Glomerular visceral epithelial cell (primary cell): Measurements from ENCODE around the gene CEP135.
"Not testable (repeated sequence)": the region's sequence is repeated elsewhere in the genome, so short reads cannot be mapped to it uniquely, and the experiment has no call there.

Experiments
- DNase-seq: peaks from one replicate; pipeline ENCODE4 v3.0.0-alpha.2; 2016; ENCODE audit errors: extremely low spot score

CEP135 gene, protein sequence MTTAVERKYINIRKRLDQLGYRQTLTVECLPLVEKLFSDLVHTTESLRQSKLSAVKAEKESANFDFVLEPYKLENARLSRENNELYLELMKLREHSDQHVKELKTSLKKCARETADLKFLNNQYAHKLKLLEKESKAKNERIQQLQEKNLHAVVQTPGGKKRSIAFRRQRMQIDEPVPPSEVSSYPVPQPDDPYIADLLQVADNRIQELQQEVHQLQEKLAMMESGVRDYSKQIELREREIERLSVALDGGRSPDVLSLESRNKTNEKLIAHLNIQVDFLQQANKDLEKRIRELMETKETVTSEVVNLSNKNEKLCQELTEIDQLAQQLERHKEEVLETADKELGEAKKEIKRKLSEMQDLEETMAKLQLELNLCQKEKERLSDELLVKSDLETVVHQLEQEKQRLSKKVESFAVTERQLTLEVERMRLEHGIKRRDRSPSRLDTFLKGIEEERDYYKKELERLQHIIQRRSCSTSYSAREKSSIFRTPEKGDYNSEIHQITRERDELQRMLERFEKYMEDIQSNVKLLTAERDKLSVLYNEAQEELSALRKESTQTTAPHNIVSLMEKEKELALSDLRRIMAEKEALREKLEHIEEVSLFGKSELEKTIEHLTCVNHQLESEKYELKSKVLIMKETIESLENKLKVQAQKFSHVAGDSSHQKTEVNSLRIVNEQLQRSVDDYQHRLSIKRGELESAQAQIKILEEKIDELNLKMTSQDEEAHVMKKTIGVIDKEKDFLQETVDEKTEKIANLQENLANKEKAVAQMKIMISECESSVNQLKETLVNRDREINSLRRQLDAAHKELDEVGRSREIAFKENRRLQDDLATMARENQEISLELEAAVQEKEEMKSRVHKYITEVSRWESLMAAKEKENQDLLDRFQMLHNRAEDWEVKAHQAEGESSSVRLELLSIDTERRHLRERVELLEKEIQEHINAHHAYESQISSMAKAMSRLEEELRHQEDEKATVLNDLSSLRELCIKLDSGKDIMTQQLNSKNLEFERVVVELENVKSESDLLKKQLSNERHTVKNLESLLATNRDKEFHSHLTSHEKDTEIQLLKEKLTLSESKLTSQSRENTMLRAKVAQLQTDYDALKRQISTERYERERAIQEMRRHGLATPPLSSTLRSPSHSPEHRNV

DNA sequence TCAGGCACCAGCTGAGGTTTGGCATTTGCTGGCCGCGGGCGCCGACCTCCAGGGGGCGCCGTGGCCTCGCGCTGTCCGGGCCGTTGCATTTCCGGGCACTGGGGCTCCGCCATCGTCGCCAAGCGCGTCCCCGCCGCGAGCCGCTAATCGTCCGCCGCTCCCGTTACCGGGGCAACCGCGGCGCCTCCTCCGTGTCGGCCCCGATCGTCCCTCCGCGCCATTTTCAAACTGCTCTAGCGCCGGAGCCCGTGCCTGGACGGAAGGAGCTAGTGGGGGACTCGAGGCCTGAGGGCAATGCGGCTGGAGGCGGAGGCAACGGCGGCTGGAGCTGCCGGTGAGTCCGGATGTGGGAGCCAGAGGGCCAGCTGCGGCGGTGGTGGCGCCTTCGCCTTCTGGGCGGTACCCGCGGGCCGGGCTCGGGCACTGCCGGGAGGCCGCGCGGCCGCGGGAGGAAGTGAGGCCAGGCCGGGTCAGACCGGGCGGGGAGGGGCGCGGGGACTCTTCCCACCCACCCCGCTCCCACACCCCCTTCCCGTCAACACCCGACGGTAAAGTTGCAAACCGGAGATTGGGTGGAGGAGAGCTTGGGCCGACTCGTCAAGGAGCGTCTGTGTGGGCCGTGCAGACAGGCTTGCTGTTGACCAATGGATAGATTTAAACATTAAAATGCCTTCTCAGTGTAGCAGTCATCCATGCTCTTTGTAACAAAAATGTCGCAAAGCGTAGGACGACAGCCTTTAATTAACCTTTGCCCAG, at the start of gene CEP135:
Gene CEP135 (plus strand): TSS at position 220 of the 756 bp plus-strand sequence. CDS start 3,186 bp downstream, outside the sequence.
- peak; percentile 93 for DNase-seq

DNA sequence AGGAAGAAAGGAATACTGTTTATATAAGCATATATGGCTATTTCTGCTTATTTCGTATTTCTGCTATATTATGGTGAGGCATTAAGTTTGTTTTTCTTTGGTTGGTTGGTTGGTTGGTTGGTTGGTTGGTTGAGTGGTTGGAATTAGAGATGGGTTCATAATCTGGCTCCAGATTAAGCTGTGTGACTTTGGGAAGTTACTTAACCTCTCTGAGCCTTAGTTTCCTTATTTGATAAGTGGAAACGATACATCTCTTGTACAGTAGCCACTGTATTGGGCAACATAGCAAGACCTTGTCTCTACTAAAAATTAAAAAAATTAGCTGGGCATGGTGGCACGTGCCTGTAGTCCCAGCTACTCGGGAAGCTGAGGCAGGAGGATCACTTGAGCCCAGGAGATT, 46.1 kb upstream of the CEP135 start:
- no peak for DNase-seq

DNA sequence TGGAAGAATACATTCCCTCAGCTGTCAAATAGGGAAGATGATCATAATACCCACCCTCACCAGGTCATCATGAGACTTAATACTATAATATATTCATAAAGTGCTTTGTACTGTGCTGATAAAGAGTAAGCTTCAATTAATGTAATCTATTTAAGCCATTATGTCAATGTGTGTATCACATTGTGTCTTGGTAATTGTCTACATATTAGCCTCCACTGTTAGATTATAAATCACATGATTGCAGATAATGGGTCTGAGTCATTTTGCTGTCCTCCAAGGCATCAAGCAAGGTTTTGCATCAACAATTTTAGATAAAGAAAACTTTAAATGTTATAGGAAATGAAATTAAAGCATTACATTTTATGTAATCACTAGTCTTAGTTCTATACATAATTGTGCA, 45.2 kb upstream of the CEP135 start:
- DNase-seq, result no peak

DNA sequence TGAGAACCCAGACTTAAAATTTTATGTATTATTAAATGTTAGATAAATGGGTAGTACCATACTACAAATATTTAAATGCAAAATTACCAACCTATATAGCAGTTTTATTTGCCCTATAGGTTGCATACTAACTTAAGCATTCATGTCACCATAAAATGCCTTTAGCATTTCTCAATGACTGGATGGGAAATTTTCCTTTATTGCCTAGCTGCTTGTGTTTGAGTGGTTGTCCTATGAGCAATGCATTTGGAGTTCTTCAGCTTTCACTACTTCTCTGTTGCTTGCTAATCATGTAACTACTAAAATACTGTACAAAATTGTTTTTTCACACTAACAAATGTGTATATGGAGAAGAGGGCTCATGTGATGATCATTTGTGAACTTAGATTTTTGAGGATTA, 44.2 kb upstream of the CEP135 start:
- no peak for DNase-seq

DNA sequence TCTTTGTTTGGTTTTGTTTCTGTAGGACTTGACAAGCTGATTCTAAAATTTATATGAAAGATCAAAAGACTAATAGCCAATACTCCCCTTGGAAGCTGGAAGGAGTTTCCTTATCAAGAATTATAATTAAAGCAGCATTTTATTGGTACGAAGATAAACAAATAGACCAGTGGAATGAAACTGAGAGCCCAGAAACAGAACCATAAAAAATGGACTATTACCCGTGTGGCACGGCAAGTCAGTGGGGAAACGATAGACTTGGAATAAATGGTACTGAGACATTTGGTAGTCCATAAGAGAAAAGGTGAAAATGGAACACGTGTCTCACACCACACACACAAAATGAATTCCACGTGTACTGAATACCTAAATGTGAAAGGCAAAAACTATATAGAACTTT, 42.4 kb upstream of the CEP135 start:
- no peak for DNase-seq

DNA sequence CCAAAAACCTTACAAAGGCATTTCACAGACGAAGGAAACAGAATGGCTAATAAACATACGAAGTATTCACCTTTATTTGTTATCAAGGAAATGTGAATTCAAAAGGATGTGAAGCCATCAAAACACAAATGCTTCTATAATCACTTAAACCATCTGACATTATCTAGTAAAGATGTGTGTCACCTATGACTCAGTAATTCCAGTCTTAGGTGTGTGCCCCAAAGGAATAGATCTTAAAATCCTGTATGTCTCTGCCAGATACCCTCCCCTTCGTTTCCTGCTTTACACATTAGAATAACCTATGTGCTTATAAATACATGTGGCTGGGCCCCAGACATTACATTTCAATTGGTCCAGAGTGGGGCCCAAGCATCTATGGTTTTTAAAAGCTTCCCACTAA, 41.8 kb upstream of the CEP135 start:
- no peak for DNase-seq

DNA sequence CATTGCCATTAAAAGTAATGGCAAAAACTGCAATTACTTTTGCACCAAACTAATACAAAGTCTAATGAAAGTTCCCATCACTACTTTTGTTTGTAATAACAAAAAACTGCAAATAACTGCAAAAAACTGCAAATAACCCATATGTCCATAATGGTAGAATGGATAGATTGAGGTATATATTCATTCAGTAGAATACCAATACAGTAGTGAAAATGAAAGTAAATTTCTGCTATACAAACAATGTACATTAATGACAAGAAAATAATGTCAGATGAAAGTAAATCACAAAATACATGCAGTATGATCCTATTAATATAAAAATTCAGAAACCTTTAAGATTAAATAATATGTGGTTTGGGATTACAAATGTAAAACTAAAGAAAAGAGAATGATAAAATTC, 41.3 kb upstream of the CEP135 start:
- DNase-seq, result no peak

DNA sequence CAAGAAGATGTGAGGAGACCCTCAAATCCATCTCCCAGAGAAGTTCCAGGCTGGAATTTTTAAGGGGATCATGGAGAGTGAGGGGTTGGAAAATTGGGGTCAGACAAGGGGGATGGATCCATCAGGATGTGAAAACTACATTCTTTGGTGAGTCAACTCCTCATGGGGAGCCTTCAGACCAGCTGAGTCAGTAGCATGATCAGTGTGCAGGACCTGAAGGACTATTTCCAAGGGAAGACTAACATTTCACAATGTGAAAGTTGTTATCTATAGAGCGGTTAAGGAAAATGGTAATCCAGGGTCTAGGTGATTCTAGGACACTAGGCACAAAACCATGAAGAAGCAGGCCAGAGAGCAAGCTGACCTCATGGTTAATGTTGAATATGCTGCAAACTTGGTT, 38.6 kb upstream of the CEP135 start:
- no peak for DNase-seq

DNA sequence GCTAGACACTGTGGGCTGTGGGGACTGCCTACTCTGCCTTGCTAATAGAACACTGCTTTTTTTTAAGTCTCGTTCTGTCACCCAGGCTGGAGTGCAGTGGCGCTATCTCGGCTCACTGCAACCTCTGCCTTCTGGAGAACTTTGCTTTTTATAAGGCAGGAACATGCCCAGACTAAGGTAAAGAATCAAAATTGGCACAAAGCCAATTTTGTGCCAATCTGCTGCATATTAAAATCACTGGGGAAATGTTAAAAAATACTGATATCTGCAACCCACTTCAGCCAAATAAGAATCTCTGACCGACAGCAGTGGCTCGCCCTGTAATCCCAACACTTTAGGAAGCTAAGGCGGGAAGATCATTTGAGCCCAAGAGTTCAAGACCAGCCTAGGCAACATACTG, 36.5 kb upstream of the CEP135 start:
- DNase-seq, result no peak

DNA sequence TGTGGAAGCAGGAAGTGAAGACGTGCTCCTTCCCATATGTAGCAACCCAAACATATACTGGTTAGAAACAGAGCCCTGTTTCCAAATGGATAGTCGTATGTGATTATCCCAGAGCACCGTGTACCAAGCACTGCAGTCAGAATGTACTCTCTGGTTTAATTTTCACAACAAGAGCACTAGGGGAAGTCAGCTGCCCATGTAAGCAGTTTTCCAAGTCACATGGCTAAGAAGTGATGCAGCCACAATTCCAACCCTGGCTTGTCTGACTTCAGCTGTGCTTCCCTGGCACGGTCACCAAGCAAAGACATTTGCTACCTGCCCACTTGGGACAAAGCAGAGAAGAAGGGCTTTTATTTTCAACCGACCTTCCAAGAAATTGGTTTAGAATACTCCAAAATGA, 28.2 kb upstream of the CEP135 start:
- no peak for DNase-seq

DNA sequence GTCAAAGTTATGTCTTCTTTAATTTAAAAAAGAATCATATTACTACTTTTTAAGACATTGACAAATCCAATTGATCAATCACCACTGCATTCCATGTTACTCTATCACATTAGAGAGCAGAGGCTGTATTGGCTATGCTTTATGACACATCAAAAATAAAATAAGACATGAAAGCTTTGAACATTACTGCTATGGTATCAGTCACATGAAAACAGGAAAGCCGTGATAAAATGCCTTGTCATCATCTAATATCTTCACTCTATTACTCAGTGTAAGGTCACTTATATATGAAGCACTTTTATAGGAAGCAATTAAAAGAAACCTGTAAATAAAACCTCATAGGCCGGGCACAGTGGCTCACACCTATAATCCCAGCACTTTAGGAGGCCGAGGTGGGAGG, 27.7 kb upstream of the CEP135 start:
- no peak for DNase-seq

DNA sequence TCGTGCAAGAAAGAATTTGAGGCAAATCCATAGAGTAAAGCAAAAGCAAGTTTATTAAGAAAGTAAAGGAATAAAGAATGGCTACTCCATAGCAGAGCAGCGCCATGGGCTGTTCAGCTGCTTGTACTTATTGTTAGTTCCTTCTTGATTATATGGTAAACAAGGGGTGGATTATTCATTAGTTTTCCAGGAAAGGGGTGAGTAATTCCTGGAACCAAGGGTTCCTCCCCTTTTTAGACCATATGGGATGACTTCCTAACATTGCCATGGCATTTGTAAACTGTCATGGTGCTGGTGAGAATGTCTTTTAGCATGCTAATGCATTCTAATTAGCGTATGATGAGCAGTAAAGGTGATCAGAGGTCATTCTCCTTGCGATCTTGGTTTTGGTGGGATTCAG, 23.5 kb upstream of the CEP135 start:
- DNase-seq, result no peak

DNA sequence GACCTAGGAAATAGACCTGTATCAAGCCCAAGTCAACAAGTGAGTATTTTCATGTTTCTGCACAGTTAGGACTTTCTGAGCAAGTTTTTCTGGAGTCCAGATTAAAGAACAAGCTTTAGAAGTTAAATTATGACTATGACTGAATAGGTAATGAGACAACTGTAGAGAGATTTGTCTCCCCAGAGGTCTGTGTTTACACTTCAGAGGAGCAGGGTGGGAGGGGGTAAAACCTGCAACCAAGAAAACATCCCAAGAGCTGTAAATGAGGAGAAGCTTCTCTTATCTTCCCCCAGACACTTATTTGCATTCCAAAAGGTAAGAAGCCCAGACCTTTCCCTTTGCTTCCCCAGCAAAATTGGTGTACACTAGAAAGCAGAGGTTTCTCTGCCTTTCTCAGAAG, 22.1 kb upstream of the CEP135 start:
- DNase-seq, result no peak

DNA sequence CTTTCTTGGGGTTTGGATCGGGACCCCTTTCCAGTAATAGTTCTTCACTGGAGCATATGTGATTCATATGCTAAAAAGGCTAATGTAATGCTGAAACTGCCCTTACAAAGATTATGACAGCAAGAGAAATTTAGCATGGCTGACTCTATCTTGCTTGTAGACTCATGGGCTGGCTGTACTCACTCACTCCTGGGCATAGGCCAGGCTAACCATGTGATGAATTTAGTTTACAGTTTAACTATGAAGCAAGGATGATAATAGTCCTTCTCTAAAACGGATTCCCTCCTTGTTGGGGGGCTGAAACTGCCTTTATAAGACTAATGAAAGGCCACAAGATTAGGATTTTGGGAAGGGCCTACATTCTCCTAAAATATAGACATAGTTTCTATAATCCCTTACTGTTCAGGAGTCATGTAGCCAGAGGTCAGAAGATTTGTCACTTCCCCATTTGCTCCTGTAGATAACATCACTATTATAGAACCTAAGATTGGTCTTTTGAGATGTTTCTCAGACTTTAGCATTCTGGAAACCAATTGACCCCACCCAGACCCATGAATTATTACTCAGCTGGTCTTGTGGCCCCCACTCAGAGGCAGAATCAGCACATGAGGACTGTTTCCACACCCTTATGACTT, 20.8 kb upstream of the CEP135 start:
- DNase-seq, result no peak

DNA sequence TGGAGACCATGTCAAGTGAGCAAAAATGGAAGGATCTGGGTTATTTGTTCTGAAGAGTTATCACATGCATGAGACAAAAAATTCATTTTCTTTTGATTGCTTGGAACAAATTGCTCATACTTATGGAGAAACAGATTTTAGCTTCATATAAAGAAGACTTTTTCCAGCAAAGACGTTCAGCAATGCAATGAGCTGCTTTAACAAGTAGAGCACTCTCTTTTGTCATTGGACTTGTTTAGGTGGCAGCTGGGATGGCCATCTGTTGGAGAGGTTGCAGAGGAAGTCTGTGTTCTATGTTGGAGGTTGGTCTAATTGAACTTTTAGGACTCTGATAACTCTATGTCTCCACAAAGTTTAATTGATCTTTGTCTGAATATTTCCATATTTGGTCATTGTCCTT, 19.9 kb upstream of the CEP135 start:
- DNase-seq, result no peak

DNA sequence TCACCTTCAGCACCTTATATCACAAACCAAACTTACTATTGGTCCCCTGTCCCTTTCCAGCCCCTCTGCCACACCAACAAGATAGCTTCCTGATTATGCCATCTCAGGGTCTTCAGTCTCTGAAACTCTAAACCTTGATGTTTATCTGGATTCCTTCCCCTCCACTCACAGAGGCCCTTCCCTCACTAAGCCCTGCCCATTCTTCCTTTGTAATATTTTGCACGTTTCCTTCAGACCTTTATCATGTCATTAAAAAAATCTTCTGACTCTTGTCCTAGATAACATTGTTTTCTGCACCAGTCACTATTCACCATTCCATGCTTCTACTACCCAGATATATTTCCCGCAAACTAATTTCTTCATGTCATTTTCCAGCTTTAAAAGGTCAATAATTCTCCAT, 17.7 kb upstream of the CEP135 start:
- DNase-seq, result no peak

DNA sequence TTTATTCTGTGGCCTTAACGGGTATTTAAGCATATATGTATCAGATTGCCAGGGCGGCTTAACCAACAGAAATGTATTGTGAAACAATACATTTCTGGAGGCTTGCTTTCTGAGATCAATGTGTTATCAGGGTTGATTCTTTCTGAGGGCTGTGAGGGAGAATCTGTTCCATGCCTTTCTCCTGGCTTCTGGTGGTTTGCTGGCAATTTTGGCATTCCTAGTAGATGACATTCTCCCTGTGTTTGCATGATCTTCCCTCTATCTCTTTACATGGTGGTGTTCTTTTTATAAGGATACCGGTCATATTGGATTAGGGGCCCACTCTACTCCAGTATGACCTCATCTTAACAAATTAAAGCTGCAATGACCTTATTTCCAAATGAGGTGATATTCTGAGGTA, 16.9 kb upstream of the CEP135 start:
- DNase-seq, result peak; percentile 18

DNA sequence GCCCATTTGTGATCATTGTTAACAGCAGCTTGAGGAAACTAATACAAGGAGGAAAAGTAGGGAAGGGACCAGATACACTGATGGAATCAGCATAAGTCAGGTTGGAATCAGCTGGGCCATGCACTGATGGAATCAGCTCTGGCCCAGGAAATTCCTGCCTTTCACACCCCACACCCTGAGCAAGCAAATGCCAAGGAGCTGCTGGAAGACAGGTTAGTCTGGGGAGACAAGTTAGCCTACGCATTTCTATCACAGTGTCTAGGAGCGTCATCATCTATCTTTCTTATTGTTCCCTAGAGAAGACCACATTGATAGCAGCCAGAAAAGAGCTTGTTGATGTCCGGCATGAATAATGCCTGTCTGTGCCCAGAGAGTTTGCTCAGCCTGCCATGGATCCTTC, 16.2 kb upstream of the CEP135 start:
- DNase-seq, result no peak

DNA sequence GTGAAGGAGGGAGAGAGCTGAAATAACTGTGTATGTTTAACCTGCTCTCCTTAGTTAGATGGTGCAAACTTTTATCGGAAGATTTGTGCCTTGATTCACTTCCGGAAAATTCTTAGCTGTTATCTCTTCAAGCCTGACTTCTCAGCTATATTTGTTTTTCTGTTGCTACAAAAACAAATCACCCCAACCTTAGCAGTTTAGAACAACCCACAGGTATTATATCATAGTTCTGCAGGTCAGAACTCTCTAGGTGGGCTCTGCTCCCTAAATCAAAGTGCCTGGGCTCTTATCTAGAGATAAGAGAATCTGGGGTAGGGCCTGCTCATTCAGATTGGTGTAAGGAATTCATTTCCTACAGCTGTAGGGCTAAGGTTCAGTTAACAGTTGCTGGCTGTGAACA, 15.1 kb upstream of the CEP135 start:
- DNase-seq, result no peak

DNA sequence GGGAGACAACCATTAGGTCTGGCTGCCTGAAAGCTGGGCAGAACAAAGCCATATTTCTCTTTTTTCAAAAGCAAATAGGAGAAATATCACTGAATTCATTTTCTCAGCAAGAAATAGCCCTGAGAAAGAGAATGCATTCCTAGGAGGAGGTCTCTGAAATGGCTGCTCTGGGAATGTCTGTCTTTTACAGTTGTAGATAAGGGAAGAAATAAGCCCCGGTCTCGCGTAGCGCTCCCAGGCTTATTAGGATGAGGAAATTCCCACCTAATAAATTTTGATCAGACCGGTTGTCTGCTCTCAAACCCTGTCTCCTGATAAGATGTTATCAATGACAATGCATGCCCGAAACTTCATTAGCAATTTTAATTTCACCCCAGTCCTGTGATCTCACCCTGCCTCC, 12.8 kb upstream of the CEP135 start:
- DNase-seq, result not testable (repeated sequence)

DNA sequence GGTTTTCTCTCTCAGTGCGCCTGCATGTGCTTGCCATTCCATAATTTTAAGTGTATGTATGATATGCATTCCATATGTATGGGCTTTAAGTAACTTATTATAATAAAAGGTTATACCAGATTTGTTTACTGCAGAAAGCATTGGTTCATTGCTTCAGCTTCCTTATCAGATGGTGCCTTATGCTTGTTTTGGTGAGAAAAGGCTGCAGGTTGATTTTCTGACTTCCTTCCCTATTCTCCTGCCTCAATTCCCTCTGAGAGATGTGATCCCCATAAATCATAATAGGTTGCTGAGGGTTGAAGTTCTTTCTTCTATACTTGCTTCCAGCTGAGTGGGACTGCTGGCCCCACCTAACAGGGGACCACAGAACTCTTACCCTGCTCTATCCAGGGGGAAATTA, 10.3 kb upstream of the CEP135 start:
- no peak for DNase-seq
